Measurements from ENCODE around the gene MGAT4A.

MGAT4A gene

GRCh38 chr2:98693477-98693876, 37.5 kb downstream of the MGAT4A start:
- ATAC-seq (ENCODE audit: low read depth) (no peak), DNase-seq (ENCODE audit: low spot score) (no peak)
- Histone ChIP-seq H3K4me1 (ENCODE audit: insufficient read depth, poor library complexity, severe bottlenecking) (no peaks in the 10 kb centered on the region), H3K27ac (ENCODE audit: poor library complexity, severe bottlenecking) (no peak overlapping the region), H3K9me3 (ENCODE audit: severe bottlenecking) (no peaks in the 10 kb centered on the region), H3K27me3 (ENCODE audit: insufficient read depth, poor library complexity, severe bottlenecking) (no peaks in the 10 kb centered on the region), H3K36me3 (ENCODE audit: low read depth) (no peaks in the 10 kb centered on the region), H3K4me3 (ENCODE audit: severe bottlenecking) (no peak overlapping the region)
- TF ChIP-seq, protein P1, sequence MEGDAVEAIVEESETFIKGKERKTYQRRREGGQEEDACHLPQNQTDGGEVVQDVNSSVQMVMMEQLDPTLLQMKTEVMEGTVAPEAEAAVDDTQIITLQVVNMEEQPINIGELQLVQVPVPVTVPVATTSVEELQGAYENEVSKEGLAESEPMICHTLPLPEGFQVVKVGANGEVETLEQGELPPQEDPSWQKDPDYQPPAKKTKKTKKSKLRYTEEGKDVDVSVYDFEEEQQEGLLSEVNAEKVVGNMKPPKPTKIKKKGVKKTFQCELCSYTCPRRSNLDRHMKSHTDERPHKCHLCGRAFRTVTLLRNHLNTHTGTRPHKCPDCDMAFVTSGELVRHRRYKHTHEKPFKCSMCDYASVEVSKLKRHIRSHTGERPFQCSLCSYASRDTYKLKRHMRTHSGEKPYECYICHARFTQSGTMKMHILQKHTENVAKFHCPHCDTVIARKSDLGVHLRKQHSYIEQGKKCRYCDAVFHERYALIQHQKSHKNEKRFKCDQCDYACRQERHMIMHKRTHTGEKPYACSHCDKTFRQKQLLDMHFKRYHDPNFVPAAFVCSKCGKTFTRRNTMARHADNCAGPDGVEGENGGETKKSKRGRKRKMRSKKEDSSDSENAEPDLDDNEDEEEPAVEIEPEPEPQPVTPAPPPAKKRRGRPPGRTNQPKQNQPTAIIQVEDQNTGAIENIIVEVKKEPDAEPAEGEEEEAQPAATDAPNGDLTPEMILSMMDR (IDR thresholded peaks at IDR 0.05; ENCODE audit: poor library complexity, severe bottlenecking): no peak

- Histone ChIP-seq H3K27me3 (ENCODE audit: insufficient read depth, poor library complexity, severe bottlenecking) (no peaks in the 10 kb centered on the region), H3K27ac (ENCODE audit: poor library complexity, severe bottlenecking) (no peak overlapping the region), H3K36me3 (ENCODE audit: low read depth) (no peaks in the 10 kb centered on the region), H3K9me3 (ENCODE audit: severe bottlenecking) (no peaks in the 10 kb centered on the region), H3K4me3 (ENCODE audit: severe bottlenecking) (no peak overlapping the region), H3K4me1 (ENCODE audit: insufficient read depth, poor library complexity, severe bottlenecking) (no peaks in the 10 kb centered on the region)
- TF ChIP-seq, protein P1 (IDR thresholded peaks at IDR 0.05; ENCODE audit: poor library complexity, severe bottlenecking): no peak
- DNase-seq (ENCODE audit: low spot score) (no peak), ATAC-seq (ENCODE audit: low read depth) (no peak)
Observed at GRCh38 chr2:98692090-98693054, 38.6 kb downstream of the MGAT4A start.

- TF ChIP-seq, protein P1 (IDR thresholded peaks at IDR 0.05; ENCODE audit: poor library complexity, severe bottlenecking): no peak
- Histone ChIP-seq H3K36me3 (ENCODE audit: low read depth) (no peaks in the 10 kb centered on the region), H3K27ac (ENCODE audit: poor library complexity, severe bottlenecking) (no peak overlapping the region), H3K4me1 (ENCODE audit: insufficient read depth, poor library complexity, severe bottlenecking) (no peaks in the 10 kb centered on the region), H3K4me3 (ENCODE audit: severe bottlenecking) (no peak overlapping the region), H3K9me3 (ENCODE audit: severe bottlenecking) (no peaks in the 10 kb centered on the region), H3K27me3 (ENCODE audit: insufficient read depth, poor library complexity, severe bottlenecking) (no peaks in the 10 kb centered on the region)
- ATAC-seq (ENCODE audit: low read depth) (peak; percentile 53; the same call in 1 of the 3 replicates), DNase-seq (ENCODE audit: low spot score) (no peak)
Observed at GRCh38 chr2:98691303-98691702, 39.6 kb downstream of the MGAT4A start.

DNA sequence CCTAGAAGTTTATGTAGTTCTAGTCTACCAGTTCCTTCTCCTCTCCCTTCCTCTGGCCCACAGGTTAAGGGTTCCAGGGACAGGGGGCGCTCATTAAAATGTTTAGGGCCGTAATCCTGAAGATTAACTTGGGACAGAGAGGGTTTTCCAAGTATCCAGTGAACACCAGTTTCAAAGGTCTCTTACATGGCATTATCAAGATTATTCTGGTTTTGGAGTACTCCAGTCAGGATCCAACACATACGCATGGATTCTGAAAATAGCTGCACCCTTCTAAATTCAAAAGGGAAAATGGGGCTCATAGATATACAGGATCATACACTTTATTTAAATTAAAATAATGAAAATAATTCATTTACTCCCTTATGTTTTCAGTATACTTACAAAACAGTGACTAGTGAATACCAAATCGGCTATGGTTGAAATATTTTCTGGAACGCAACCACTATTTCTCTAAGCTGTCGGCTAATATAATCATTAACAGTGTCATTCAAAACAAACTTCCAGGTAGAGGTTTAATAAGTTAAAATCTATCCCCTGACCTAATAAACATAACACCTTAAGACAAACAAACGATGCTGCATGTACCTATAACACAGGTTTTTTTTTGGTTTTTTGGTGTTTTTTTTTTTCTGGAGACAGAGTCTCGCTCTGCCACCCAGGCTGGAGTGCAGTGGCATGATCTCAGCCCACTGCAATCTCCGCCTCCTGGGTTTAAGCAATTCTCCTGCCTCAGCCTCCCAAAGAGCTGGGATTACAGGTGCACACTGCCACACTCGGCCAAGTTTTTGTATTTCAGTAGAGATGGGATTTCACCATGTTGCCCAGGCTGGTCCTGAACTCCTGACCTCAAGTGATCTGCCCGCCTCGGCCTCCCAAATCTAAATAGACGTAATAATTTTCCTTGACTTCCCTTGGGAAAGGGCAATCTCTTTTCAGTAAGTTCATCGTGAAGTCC, 44.7 kb downstream of the MGAT4A start:
- Histone ChIP-seq H3K9me3 (ENCODE audit: severe bottlenecking) (no peaks in the 10 kb centered on the region), H3K27ac (ENCODE audit: poor library complexity, severe bottlenecking) (no peak overlapping the region), H3K36me3 (ENCODE audit: low read depth) (no peaks in the 10 kb centered on the region), H3K4me3 (ENCODE audit: severe bottlenecking) (no peak overlapping the region), H3K4me1 (ENCODE audit: insufficient read depth, poor library complexity, severe bottlenecking) (no peaks in the 10 kb centered on the region), H3K27me3 (ENCODE audit: insufficient read depth, poor library complexity, severe bottlenecking) (no peaks in the 10 kb centered on the region)
- ATAC-seq (ENCODE audit: low read depth) (no peak), DNase-seq (ENCODE audit: low spot score) (no peak)
- TF ChIP-seq, protein P1 (IDR thresholded peaks at IDR 0.05; ENCODE audit: poor library complexity, severe bottlenecking): no peak

Measured in RWPE2 (cell line).